Femur (tissue), 1 donor: ENCODE results near the gene PIK3CA.
"Not testable (repeated sequence)": the region's sequence is repeated elsewhere in the genome, so short reads cannot be mapped to it uniquely, and the experiment has no call there.

Experiments
- DNase-seq: peaks from one replicate; pipeline ENCODE4 v3.0.0-alpha.2; 2017

PIK3CA gene

DNA sequence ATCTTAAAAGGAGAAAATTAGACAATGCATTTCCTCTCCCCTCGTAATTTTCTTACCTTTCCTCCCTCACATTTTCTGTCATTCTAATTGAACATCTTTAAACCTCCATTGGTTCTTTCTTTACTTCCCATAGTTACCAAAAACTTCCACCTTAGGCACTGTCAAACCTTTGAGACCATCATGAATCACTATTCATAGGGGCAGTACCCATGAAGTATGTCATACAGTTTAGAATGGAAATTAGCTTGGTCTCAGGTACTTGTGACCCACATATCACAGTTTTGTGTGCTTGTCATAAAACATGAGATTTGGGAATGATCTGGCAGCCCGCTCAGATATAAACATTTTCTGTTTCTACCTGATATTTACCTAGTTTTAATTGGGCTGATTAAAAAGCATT, 52.6 kb downstream of the PIK3CA start:
- no peak for DNase-seq

DNA sequence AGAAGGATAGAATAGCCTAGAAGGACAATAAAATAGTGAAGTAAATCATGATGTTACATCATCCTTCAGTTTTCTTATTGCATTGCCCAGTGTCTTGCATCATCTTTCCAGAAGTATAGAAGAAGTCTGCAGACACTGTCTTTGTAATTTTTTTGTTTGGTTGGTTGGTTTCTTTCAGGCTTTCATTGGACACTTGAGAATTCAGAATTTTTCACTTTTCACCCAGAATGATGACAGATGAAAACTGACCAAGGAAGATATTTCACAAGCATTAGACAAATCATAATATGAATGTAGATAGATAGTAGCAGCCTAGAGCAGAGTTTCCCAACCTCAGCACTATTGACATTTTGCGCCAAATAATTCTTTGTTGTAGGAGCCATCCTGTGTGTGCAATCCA, 67.4 kb downstream of the PIK3CA start:
- DNase-seq, result not testable (repeated sequence)

DNA sequence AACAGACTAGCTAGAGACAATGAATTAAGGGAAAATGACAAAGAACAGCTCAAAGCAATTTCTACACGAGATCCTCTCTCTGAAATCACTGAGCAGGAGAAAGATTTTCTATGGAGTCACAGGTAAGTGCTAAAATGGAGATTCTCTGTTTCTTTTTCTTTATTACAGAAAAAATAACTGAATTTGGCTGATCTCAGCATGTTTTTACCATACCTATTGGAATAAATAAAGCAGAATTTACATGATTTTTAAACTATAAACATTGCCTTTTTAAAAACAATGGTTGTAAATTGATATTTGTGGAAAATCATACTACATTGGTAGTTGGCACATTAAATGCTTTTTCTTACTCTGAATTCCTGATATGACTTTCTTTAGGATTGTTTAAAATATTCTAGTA, 70.1 kb downstream of the PIK3CA start:
- not testable (repeated sequence) for DNase-seq

DNA sequence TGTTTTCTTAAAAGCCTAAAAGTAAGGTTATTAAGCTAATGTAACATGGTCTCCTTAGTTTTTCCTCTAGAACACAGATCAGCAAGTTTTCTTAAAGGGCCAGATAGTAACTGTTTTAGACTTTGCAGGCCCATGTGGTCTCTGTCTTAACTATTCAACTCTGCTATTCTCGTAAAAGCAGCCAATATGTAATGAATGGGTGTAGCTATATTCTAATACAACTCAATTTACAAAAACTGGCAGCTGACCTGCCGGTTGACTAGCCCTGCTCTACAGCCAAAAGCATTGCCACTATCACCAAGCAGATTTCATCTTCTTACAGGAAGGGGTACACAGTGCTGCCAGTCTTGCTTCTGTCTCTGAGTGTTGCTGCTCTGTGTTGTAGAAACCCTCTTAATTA, 75.4 kb downstream of the PIK3CA start:
- no peak for DNase-seq

DNA sequence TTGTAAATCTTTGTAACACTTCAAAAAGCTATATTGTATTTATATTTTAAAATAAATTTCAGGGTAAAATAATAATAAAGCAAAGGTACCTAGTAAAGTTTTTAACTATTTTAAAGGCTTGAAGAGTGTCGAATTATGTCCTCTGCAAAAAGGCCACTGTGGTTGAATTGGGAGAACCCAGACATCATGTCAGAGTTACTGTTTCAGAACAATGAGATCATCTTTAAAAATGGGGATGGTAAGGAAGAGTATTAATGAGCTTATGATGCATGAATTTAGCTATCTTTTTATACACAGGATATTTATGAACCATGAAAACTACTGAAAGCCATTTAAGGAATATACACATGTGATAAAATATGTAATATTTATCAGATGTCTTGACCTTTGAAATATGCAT, 76.4 kb downstream of the PIK3CA start:
- DNase-seq, result no peak

DNA sequence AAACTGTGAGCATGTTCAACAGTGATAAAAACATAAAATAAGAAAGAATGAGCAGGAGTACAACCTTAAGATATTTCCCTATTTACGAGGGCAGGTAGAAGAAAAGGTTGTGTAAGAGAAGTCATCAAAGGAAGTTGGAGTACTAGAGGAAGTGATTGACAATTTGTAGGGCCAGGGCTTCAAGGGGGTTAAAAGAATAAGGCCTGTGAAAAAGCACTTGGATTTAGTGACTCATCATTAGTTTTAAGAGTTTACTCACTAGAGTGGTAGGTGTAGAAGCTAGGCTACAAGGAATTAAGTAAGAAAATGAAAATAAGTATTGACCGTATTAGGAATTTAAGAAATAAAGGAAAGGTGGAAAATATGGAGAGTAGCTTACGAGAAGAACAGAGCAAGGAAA, 79.2 kb downstream of the PIK3CA start:
- no peak for DNase-seq

DNA sequence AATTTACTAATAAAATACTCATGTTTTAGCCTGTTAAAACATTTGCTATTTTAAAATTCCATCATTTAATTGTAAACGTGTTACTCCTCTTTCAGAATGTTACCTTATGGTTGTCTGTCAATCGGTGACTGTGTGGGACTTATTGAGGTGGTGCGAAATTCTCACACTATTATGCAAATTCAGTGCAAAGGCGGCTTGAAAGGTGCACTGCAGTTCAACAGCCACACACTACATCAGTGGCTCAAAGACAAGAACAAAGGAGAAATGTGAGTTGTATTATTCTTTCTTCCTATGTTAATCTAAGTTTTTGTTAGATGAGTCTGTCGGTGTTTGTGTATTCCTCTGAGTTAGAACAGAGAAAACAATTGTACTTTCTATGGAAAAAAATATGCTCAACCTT, 81.0 kb downstream of the PIK3CA start:
- DNase-seq, result no peak

DNA sequence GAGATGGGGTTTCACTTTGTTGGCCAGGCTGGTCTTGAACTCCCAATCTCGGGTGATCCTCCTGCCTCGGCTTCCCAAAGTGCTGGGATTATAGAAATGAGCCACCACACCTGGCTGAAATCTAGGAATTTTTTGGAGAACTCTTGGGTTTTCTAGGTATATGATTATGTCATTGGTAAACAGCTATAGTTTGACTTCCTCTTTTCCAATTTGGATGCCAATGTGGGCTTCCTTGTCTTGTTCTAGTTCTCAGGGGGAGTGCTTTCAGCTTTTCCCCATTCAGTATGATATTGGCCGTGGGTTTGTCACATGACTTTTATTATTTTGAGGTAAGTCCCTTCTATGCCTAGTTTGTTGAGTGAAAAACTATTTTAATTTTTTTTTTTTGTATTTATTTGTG, 84.9 kb downstream of the PIK3CA start:
- no peak for DNase-seq

DNA sequence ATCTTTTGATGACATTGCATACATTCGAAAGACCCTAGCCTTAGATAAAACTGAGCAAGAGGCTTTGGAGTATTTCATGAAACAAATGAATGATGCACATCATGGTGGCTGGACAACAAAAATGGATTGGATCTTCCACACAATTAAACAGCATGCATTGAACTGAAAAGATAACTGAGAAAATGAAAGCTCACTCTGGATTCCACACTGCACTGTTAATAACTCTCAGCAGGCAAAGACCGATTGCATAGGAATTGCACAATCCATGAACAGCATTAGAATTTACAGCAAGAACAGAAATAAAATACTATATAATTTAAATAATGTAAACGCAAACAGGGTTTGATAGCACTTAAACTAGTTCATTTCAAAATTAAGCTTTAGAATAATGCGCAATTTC, 86.0 kb downstream of the PIK3CA start:
- DNase-seq, result no peak

DNA sequence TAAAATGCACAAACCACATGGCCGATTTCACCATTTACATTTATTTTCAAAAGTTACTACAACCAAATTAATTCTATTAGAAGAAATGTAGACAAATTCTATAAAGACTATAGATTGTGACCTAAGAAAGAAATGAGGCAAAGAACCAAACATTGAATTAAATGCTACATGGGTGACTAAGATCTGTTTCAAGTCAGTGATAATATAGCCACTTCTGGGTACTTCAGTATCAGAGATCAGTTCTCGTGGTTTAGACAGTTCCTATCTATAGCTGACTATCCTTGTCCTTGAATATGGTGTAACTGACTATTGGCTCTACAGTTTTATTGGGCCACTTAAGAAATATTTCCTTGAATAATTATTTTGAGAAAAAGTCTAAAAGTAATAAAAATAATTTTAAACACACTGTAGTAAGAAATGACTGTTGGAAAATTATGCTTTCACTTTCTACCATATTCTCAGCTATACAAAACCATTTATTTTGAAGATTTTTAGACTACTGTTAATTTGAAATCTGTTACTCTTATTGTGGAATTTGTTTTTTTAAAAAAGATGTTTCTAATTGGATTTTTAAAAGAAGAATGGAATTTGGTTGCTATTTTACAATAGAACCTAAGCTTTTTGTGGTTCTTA, 88.6 kb downstream of the PIK3CA start:
- DNase-seq, result no peak

DNA sequence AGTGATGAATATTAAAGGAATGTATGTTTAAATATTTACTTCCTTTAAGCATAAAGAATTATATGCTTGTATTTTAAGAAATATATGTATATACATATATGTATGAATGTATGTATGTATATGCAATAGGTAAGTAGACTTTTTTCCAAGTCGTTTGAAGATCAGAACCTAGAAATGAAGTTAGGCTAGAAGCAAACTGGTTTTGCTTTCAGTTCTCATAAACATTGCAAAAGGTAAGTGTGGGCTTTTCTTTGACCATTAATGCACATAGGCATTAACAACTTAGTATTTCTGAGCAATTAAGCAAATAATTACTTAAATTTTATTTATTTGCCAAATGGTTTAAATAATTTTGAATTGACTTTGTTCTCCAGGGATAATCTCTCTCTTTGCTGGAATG, 92.1 kb downstream of the PIK3CA start:
- DNase-seq, result not testable (repeated sequence)

DNA sequence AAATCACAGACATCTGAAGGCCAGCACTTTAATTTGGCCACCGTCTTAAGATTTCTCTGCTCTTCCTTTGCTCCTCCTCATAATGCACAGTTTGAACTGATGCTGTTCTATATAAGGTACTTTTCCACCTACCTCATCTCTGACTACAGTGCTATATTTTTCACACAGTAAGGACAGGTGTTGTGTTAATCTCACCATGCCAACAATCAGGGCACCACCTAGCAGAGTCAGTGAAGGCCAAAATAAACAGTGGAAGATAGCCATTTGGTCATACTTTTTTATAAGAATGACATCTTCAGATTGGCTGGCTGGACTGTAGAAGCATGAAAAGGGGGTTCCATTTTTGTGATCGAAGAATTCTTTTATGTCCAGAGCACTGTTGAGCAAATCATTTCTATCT, 94.7 kb downstream of the PIK3CA start:
- DNase-seq, result not testable (repeated sequence)

DNA sequence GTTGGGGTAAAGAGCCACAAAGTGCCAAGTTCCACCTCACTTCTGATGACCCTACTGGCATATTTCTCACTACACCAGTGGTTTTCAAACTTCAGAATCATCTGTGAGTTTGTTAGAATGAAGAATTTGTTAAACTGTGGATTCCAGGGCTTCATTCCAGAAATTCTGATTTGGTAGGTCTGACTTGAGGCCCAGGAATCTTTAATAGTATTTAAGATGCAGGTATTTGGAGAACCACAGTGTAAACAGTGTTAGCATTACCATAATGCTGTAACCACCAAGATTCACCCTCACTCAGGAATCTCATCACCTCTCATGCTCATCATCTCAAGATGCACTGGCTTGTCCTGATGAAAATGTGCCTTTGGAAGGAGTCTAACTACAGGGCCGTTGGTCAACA, 96.7 kb downstream of the PIK3CA start:
- DNase-seq, result no peak

DNA sequence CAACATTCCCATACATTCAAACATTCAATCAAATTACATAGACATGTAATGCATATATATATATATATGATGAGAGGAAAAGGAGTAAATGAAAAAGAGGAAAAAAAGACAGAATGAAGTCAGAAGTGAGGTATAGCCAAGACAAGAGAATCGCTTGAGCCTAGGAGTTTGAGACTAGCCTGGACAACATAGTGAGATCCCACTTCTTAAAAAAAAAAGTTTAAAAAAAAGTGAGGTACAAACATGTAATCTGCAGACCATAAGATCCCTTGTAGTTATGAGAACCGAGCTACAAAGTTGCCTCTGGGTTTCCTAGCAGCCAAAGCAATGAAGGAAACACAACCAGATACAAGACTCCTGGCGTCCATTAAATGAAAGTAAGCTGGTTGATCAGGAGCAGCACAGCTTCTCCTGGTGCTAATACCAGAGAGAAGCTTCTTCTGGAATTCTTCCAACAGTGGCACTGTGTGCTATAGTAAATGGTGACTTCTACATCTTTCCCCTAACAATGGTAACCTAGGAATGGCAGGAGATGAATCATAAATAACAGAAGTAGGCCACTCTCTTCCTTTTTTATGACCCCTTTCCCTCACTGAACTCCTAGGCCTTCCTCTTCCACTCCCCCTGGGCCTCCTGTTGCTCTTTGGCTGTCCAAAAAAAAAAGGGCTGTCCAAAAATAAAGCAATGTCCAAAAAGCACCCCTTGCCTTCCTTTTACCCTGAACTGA, 99.3 kb downstream of the PIK3CA start:
- DNase-seq, result no peak

DNA sequence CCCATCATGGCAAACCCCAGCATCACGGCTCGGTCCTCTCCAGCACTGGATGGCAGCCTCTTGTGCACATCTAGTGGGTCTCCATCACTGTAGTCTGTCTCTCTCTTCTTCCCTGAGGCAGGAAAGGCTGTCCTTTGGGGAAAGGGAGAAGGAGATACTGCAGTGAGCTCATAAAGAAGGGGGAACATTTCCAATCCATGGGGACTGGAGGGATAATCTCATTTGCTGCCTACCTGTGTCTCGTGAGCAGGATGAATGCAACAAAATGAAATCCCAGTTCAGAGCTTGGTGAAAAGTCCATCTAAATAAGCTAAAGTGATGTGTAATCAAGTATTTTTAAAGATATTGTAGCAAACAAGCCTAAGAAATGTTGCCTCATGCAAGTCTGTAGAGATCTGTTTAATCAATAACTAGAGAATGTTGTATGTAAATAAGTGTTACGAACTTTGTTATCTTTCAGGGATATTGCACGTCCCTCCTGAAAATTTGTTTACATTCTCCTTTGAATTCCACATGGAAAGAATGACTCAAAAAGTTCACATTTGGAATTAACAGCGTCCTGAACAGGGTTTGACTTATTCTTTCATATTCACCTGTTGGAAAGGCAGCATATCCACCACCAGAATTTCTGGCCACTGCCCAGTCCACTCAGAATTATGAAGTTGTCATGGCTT, 102.8 kb downstream of the PIK3CA start, which contains the start of gene KCNMB3:
Gene KCNMB3 (minus strand): TSS at position 312 of the 674 bp plus-strand sequence. CDS start 124 bp downstream, at position 188.
- no peak for DNase-seq

DNA sequence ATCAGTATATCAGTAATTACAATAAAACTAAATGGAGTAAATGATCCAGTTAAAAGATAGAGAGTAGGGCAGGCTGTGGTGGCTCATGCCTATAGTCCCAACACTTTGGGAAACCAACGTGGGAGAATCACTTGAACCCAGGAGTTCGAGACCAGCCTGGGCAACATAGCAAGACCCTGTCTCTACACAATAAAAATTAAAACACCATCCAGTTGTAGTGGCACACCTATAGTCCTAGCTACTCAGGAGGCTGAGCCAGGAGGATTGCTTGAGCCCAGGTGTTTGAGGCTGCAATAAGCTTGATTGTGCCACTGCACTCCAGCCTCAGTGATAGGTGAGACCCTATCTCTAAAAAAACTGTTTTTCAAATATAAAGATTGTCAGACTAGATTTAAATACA, 108.7 kb downstream of the PIK3CA start:
- no peak for DNase-seq

DNA sequence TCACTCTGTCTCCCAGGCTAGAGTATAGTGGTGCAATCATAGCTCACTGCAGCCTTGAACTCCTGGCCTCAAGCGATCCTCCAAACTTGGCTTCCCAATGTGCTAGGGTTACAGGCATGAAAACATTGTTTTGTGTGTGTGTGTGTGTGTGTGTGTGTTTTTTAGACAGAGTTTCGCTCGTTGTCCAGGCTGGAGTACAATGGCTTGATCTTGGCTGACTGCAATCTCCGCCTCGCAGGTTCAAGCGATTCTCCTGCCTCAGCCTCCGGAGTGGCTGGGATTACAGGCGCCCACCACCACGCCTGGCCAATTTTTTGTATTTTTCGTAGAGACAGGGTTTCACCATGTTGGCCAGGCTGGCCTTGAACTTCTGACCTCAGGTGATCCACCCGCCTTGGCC, 109.6 kb downstream of the PIK3CA start:
- DNase-seq, result not testable (repeated sequence)

DNA sequence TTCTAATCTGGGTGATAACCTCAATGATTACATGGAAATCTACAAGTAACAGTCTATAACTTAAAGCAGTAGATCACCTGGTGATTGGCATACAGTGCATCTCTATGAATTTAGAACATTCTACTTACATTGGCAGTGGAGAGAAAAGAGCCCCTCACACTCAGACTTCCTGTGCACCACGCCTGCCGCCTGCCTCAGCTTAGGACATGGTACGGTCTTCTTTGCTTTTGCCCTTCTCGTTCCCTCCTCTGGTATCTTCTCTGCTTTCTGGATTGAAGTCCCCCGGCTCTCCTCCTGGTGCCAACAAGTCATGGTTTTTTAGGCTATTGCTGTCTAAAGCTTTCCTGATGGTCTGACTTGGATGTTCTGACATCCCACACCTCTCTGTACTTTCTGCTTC, 110.7 kb downstream of the PIK3CA start:
- no peak for DNase-seq

DNA sequence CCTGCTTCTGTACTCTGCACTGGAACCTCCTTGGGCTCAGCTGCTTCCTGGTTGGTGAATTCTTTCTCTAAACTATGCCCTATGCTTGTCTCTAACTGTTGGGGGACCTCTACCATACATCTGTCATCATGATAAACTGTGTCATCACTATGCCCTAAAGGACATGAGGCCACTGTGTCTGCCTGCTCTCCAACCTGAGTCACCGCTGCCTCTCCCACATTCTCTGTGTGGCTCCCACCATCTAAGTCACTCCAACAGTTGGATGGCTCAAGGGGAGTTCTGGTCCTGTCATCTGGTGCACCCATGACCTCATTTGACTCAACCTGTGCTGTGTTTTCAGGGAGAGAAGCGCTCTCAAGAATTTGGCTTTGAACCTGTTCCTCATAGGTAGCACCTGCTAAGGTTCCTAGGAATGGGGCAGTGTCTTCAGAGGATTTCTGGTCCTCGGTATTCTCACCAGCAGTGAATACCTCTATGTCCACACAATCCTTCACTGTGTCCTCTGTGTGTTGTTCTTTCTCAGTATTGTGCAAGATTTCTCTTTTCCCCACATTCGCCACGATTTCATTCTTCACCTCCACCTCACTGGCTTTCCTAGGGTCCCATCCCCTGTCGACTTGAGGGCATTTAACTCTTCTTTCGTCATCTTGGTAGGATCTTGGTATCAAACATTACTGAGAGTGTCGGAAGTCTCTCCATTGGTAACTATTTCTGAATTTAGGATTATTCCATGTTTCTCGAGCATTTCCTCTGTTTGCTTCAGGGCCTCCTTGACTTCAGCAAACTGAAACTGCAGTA, 112.0 kb downstream of the PIK3CA start:
- not testable (repeated sequence) for DNase-seq

DNA sequence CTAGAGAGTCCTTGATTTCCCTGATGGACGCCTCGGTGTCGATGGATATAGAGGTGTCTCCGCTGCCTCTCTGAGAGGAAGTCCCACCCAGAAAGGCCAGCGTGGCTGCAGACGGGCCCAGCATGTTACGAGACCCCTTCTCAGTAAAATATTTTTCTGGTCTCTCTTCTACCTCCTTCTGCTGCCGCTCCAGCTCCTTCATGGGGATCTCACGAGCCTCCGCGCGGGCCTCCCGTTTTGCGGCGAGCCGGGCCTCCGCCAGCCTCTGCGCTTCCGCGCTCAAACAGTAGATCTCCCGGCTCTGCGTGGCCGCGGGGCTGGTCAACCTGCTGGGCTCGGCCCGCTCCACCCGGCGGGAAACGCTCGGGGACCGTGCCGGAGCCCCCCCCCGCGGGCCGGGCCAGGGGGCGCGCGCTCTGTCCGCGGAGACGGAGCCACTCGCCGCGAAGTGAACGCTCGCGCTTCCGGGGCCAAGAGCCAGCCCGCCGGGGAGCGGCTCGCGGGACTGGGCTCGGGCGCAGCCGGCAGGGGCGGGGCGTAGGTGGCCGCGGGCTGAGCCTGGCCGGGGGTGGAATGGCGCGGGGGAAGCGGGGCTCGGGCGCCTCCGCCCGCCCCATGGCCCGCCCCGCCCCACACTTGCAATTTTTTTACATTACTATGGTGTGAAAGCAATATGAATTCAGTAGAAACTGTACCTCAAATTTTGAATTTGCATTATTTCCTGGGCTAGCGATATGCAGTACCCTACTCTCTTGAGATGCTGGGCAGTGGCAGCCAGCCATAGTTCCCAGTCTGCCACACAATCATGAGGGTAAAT, 113.0 kb downstream of the PIK3CA start:
- peak; percentile 82 for DNase-seq

DNA sequence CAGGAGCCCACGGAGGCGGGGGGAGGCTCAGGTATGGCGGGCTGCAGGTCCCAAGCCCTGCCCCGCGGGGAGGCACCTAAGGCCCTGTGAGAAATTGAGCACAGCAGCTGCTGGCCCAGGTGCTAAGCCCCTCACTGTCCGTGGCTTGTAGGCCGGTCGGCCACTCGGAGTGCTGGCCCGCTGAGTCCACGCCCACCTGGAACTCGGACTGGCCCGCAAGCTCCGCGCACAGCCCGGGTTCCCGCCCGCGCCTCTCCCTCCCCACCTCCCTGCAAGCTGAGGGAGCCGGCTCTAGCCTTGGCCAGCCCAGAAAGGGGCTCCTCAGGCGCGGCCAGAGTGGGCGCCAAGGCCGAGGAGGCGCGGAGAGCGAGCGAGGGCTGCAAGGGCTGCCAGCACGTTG, 115.0 kb downstream of the PIK3CA start:
- DNase-seq, result no peak

DNA sequence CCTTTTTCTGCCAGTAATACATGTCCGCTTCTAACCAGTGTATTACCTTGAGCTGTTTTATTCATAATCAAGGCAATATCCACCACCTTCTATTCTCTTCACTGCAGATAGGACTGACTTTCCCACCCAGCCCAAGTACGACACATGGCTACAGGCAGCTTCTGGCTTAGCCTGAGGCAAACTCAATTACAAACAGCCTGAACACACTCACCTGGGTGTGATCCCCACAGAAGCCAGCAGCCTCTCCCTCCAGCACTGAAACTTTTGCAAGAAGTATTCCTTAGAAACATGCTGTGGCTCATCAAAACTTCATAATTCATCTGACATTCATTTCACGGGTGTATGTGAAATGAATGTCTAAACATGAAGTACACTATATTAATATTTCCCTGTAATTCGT, 116.3 kb downstream of the PIK3CA start:
- no peak for DNase-seq
